ENCODE measurements around the gene CDX2. TPM values are rescaled to one million over a fixed set of nuclear protein-coding genes. Genes with fewer than 3 reads are reported as not detected.

CDX2 gene
- total and polyA plus RNA-seq, 2 experiments from 2014 or later: not detected

GRCh38 chr13:27985600-27985999 is 16.5 kb upstream of the CDX2 start:
- H3K4me1 ChIP-seq (ENCODE audit: insufficient read depth): peaks cover 2% of the 10 kb centered on the region; the same call in 1 of the 2 replicates
- Mint-ChIP-seq H3K4me3 (no peak overlapping the region), H3K9me3 (peaks cover 6% of the 10 kb centered on the region; the same call in 1 of the 3 replicates), H3K27ac (no peak overlapping the region), H3K27me3 (ENCODE audit: insufficient read depth, low read depth, poor library complexity) (peaks cover 59% of the 10 kb centered on the region), H3K4me1 (peaks cover 4% of the 10 kb centered on the region; the same call in 2 of the 3 replicates), H3K36me3 (ENCODE audit: low read depth) (no peaks in the 10 kb centered on the region)
- no peaks in the 10 kb centered on the region; the same call in 1 of the 2 replicates for H4K20me1 ChIP-seq (replicated peaks; ENCODE audit: insufficient read depth)
- H3K79me2 ChIP-seq (replicated peaks; ENCODE audit: insufficient read depth): no peaks in the 10 kb centered on the region
- no peaks in the 10 kb centered on the region for H3K36me3 ChIP-seq (ENCODE audit: insufficient read depth)
- H3K9me2 ChIP-seq (ENCODE audit: insufficient read depth): no peaks in the 10 kb centered on the region
- DNase-seq (ENCODE audit: low spot score): no peak
- no peak overlapping the region for H3K4me2 ChIP-seq
- ATAC-seq: no peak
- TF ChIP-seq STAT1 (IDR thresholded peaks at IDR 0.05; ENCODE audit: unreplicated experiment): no peak
- TF ChIP-seq ZNF462 (CRISPR knock-in tag; IDR thresholded peaks at IDR 0.05): no peak
- TF ChIP-seq ZNF331 (CRISPR knock-in tag; IDR thresholded peaks at IDR 0.05; ENCODE audit: low read depth): no peak
- TF ChIP-seq EZH2 (IDR thresholded peaks at IDR 0.05; ENCODE audit: low read depth, unreplicated experiment): no peak
- TF ChIP-seq ETS1 (IDR thresholded peaks at IDR 0.05): no peak
- no peak for TF ChIP-seq CTCF (conservative IDR thresholded peaks at IDR 0.05; ENCODE audit: low read depth in 2 of 2)
- no peak for TF ChIP-seq POLR2AphosphoS5 (IDR thresholded peaks at IDR 0.05; ENCODE audit: low read depth)
- no peak for TF ChIP-seq NANOG (IDR thresholded peaks at IDR 0.05; ENCODE audit: borderline replicate concordance)
- no peak for TF ChIP-seq EZH2phosphoT487 (IDR thresholded peaks at IDR 0.05; ENCODE audit: unreplicated experiment)
- TF ChIP-seq REST (IDR thresholded peaks at IDR 0.05; ENCODE audit: unreplicated experiment): no peak
- no peak for TF ChIP-seq CREB1 (CRISPR knock-in tag; IDR thresholded peaks at IDR 0.05; ENCODE audit: low read depth)
- TF ChIP-seq ZNF114 (CRISPR knock-in tag; IDR thresholded peaks at IDR 0.05): no peak
- TF ChIP-seq JUNB (IDR thresholded peaks at IDR 0.05; ENCODE audit: unreplicated experiment): no peak
- H3K4me3 ChIP-seq: no peak overlapping the region
- H3K27me3 ChIP-seq (ENCODE audit: insufficient read depth): peaks cover 50% of the 10 kb centered on the region
- no peak overlapping the region for H2AFZ ChIP-seq
- H3K27ac ChIP-seq (ENCODE audit: low read depth): no peak overlapping the region
- H3F3A ChIP-seq (replicated peaks; ENCODE audit: low read depth): 0 out of 2 replicates have a peak, but pooled peaks cover 8% of the 10 kb centered on the region
